ENCODE data around the gene ZNF581.

DNA sequence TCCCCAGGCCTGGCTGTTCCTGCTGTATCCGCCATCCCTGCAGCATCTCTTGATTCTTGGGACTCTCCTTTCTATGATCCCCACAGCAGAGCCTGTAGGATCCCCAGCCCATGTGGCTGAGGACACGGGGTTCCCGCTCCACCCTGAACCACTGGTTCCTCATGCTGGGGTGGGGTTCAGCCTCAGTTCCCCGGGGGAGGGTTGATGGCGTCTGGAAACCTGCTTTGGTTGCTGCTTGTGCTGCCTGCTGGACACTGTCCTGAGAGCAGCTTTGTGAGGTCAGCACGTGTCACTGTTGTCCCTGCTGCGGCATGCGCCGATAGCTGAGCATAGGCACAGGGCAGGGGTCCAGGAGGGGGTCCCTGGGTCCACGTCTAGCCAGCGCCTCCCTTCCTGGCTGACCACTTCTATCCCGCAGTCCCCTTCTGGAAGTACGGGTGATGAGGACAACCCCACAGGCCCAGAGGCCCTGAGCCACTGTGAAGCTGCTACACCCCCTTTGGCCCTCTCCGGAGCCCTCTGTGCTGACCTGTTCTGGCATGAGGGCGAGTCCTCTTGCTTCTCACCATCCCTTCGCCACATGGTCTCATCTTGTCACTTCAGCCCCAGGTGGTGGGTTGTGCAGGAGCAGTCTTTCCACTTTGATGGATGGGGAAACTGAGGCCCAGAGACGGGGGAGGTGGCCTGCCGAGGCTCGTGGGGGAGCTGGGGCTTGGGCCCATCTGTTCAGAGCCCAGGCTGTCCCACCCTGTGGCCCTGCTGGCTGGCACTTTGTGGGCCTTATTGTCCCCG, 37.1 kb downstream of the ZNF581 start:
- TF ChIP-seq, protein P1, sequence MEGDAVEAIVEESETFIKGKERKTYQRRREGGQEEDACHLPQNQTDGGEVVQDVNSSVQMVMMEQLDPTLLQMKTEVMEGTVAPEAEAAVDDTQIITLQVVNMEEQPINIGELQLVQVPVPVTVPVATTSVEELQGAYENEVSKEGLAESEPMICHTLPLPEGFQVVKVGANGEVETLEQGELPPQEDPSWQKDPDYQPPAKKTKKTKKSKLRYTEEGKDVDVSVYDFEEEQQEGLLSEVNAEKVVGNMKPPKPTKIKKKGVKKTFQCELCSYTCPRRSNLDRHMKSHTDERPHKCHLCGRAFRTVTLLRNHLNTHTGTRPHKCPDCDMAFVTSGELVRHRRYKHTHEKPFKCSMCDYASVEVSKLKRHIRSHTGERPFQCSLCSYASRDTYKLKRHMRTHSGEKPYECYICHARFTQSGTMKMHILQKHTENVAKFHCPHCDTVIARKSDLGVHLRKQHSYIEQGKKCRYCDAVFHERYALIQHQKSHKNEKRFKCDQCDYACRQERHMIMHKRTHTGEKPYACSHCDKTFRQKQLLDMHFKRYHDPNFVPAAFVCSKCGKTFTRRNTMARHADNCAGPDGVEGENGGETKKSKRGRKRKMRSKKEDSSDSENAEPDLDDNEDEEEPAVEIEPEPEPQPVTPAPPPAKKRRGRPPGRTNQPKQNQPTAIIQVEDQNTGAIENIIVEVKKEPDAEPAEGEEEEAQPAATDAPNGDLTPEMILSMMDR (IDR thresholded peaks at IDR 0.05) = no peak
- no peak for TF ChIP-seq POLR2A (IDR thresholded peaks at IDR 0.05)

All from heart left ventricle (tissue), 13 donors.